Measurements from ENCODE around the gene KRTCAP2. TPM values are rescaled to one million over a fixed set of nuclear protein-coding genes. Genes with fewer than 3 reads are reported as not detected.
"Not testable (repeated sequence)": the region's sequence is repeated elsewhere in the genome, so short reads cannot be mapped to it uniquely, and the experiment has no call there.

KRTCAP2 gene
- total and polyA plus RNA-seq, 2 experiments from 2014 or later = 189 to 484 TPM

GRCh38 chr1:155211381-155212050, 38.4 kb upstream of the KRTCAP2 start:
- H3K9ac ChIP-seq; H2AFZ ChIP-seq; H4K20me1 ChIP-seq (ENCODE audit: insufficient read depth); in situ Hi-C loops (cut with MboI); H3K36me3 ChIP-seq (ENCODE audit: low read depth); H3F3A ChIP-seq (ENCODE audit: insufficient read depth); H3K27ac ChIP-seq; H3K27me3 ChIP-seq (replicated peaks; ENCODE audit: insufficient read depth); H3K9me2 ChIP-seq (ENCODE audit: insufficient read depth); H3K4me3 ChIP-seq; H3K4me2 ChIP-seq (ENCODE audit: unreplicated experiment); DNase-seq; H3K9me3 ChIP-seq (ENCODE audit: low read depth): not testable (repeated sequence)
- 84 to 89% methylated on average over 12 to 13 of the region's 13 CpGs for WGBS, 2 experiments (ENCODE audit: low coverage in 1 of 2, low lambda C conversion rate in 2 of 2, missing lambda C conversion rate in 2 of 2)
- H3K79me2 ChIP-seq (ENCODE audit: insufficient read depth) = peaks cover 13% of the 10 kb centered on the region
- H3K4me1 ChIP-seq (ENCODE audit: insufficient read depth) = peaks cover 16% of the 10 kb centered on the region

GRCh38 chr1:155210314-155211104, 37.4 kb upstream of the KRTCAP2 start:
- DNase-seq = no peak
- Histone ChIP-seq H3K9me2 (ENCODE audit: insufficient read depth) (no peaks in the 10 kb centered on the region), H3F3A (ENCODE audit: insufficient read depth) (peaks cover 4% of the 10 kb centered on the region), H2AFZ (no peak overlapping the region), H3K9ac (no peak overlapping the region), H3K9me3 (ENCODE audit: low read depth) (no peaks in the 10 kb centered on the region), H3K27me3 (replicated peaks; ENCODE audit: insufficient read depth) (no peaks in the 10 kb centered on the region), H3K4me3 (no peak overlapping the region; the same call in 1 of the 2 replicates), H3K27ac (no peak overlapping the region), H3K79me2 (ENCODE audit: insufficient read depth) (peaks cover 13% of the 10 kb centered on the region), H3K4me1 (ENCODE audit: insufficient read depth) (peaks cover 16% of the 10 kb centered on the region), H3K4me2 (ENCODE audit: unreplicated experiment) (no peak overlapping the region), H4K20me1 (ENCODE audit: insufficient read depth) (no peaks in the 10 kb centered on the region), H3K36me3 (ENCODE audit: low read depth) (no peaks in the 10 kb centered on the region)
- in situ Hi-C loops (cut with MboI) = no loop called here
- TF ChIP-seq EZH2 (IDR thresholded peaks at IDR 0.05; ENCODE audit: insufficient read depth, poor library complexity, severe bottlenecking) (no peak), EZH2phosphoT487 (IDR thresholded peaks at IDR 0.05; ENCODE audit: insufficient read depth, low read depth) (no peak)
- WGBS, 2 experiments (ENCODE audit: low coverage in 1 of 2, low lambda C conversion rate in 2 of 2, missing lambda C conversion rate in 2 of 2) = 87 to 89% methylated on average over 4 of the region's 4 CpGs

- peaks cover 16% of the 10 kb centered on the region for H3K4me1 ChIP-seq (ENCODE audit: insufficient read depth)
- peak overlapping the region; percentile 72 for H2AFZ ChIP-seq
- peak; percentile 22 for DNase-seq
- TF ChIP-seq EZH2 (IDR thresholded peaks at IDR 0.05; ENCODE audit: insufficient read depth, poor library complexity, severe bottlenecking) = no peak
- H3K9me3 ChIP-seq (ENCODE audit: low read depth) = no peaks in the 10 kb centered on the region
- H3K9me2 ChIP-seq (ENCODE audit: insufficient read depth) = no peaks in the 10 kb centered on the region
- H3K36me3 ChIP-seq (ENCODE audit: low read depth) = no peaks in the 10 kb centered on the region
- H3K4me2 ChIP-seq (ENCODE audit: unreplicated experiment) = peak overlapping the region; percentile 96
- no peaks in the 10 kb centered on the region for H3K27me3 ChIP-seq (replicated peaks; ENCODE audit: insufficient read depth)
- peaks cover 13% of the 10 kb centered on the region for H3K79me2 ChIP-seq (ENCODE audit: insufficient read depth)
- H3F3A ChIP-seq (ENCODE audit: insufficient read depth) = peaks cover 4% of the 10 kb centered on the region
- H3K9ac ChIP-seq = peak overlapping the region; percentile 99
- in situ Hi-C loops (cut with MboI) = no loop called here
- H3K4me3 ChIP-seq = peak overlapping the region; percentile 98
- peak overlapping the region; percentile 96 for H3K27ac ChIP-seq
- H4K20me1 ChIP-seq (ENCODE audit: insufficient read depth) = no peaks in the 10 kb centered on the region
- WGBS, 2 experiments (ENCODE audit: low coverage in 1 of 2, low lambda C conversion rate in 2 of 2, missing lambda C conversion rate in 2 of 2) = 6 to 7% methylated on average over 13 of the region's 13 CpGs
Observed at GRCh38 chr1:155209312-155209721, 36.2 kb upstream of the KRTCAP2 start.

- H3K79me2 ChIP-seq (ENCODE audit: insufficient read depth) = peaks cover 13% of the 10 kb centered on the region
Observed at GRCh38 chr1:155208541-155209311, 35.6 kb upstream of the KRTCAP2 start, which contains the start of gene MTX1. Gene MTX1 (plus strand): TSS chr1:155208695. CDS start chr1:155208805, 110 bp downstream.

More at GRCh38 chr1:155208541-155209311, 35.6 kb upstream of the KRTCAP2 start, which contains the start of gene MTX1:
- Histone ChIP-seq H3K36me3 (ENCODE audit: low read depth) (no peaks in the 10 kb centered on the region), H3K4me3 (peak within 1 kb of the TSS; percentile 98), H3K9ac (peak within 1 kb of the TSS; percentile 99), H3K9me2 (ENCODE audit: insufficient read depth) (no peaks in the 10 kb centered on the region), H2AFZ (peak within 1 kb of the TSS; percentile 72), H3K27ac (peak within 1 kb of the TSS; percentile 96), H3K9me3 (ENCODE audit: low read depth) (no peaks in the 10 kb centered on the region), H3F3A (ENCODE audit: insufficient read depth) (peaks cover 4% of the 10 kb centered on the region), H3K4me1 (ENCODE audit: insufficient read depth) (peaks cover 16% of the 10 kb centered on the region), H4K20me1 (ENCODE audit: insufficient read depth) (no peaks in the 10 kb centered on the region), H3K4me2 (ENCODE audit: unreplicated experiment) (peak within 1 kb of the TSS; percentile 96), H3K27me3 (replicated peaks; ENCODE audit: insufficient read depth) (no peaks in the 10 kb centered on the region)
- in situ Hi-C loops (cut with MboI) = no loop called here
- DNase-seq = peak; percentile 94
- no peak for TF ChIP-seq EZH2phosphoT487 (IDR thresholded peaks at IDR 0.05; ENCODE audit: insufficient read depth, low read depth)
- no peak for TF ChIP-seq EZH2 (IDR thresholded peaks at IDR 0.05; ENCODE audit: insufficient read depth, poor library complexity, severe bottlenecking)
- 1 to 2% methylated on average over 43 of the region's 64 CpGs for WGBS, 2 experiments (ENCODE audit: low coverage in 1 of 2, low lambda C conversion rate in 2 of 2, missing lambda C conversion rate in 2 of 2)
